ENCODE data around the gene PLXNA2. TPM values are rescaled to one million over a fixed set of nuclear protein-coding genes. Genes with fewer than 3 reads are reported as not detected.

The PLXNA2 gene
- total and polyA plus RNA-seq, 2 donors (not counting 3 experiments of a cell fraction or from before 2014, with no cell fraction given) = 42.6 to 229 TPM

DNA sequence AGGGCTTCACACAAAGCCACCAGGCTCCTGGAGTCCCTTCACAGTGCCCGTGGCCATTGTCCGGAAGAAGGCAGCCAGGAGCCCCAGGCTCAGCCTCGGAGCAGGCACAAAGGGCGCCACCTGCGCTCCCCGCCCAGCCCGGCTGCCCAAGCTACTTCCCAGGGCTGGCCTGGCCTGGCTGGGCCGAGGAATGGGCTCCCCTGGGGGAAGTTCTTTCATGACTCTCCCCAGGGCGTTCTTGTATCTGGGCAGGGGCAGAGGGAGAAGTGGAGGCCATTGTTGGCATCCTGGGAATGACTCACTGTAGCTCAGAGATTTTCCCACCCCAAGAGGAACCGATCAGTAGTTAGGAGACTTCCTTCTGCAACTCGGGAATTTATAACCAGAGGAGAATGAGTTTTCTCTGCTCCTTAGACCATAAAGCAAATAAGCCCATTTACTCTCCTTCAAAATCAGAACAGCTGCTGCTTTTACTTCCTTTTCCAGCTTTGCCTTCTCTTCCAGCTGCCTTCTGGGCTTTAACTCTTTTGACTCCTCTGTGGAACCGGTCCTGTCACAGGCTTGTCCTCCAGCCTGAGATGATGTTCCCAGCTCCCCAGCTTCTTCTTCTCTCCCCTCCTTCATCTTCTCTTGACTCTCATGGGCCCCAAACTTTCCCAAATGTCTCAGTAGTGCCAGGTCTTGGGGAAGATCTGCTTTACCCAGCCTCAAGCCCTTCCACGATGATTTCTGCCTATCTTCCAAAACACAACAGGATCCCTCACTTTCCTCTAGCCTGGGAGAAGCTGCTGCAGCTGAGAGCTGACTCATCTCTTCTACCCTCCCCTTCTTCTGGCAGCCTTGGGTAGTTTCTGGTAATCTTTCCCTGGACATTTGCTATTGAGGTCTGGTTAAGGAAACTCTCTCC, 214.6 kb downstream of the PLXNA2 start:
- dilution Hi-C loops (cut with MboI; ENCODE audit: extremely low pct_ligation_motif_present, low sequenced_read_pairs) (no loop called here), intact Hi-C loops (cut with micrococcal nuclease) (loop anchor here (1.0 to 5.0 kb wide), 2 partner anchors 144 to 213 kb away; partner anchors contain the start of gene PLXNA2)
- H3K9me1 ChIP-seq (replicated peaks; ENCODE audit: control insufficient read depth, extremely low read depth, insufficient read depth, low read length) = no peaks in the 10 kb centered on the region
- no peaks in the 10 kb centered on the region for H4K20me1 ChIP-seq (replicated peaks; ENCODE audit: control insufficient read depth, extremely low read depth, insufficient read depth, low read length)
- DNase-seq (ENCODE audit: low read depth, low spot score) (peak; percentile 86), FAIRE-seq (peak; percentile 90)
- peak overlapping the region; percentile 26 for H3K4me2 ChIP-seq (ENCODE audit: insufficient read depth, low read length)
- peaks cover 32 to 51% of the 10 kb centered on the region in 2 experiments for H3K36me3 ChIP-seq (ENCODE audit: control insufficient read depth in 2 of 2, extremely low read depth in 1 of 2, insufficient read depth in 2 of 2, low read length in 2 of 2)
- H2AFZ ChIP-seq (ENCODE audit: low read depth, low read length) = no peak overlapping the region
- no peaks in the 10 kb centered on the region for H3K27me3 ChIP-seq (ENCODE audit: control insufficient read depth in 2 of 2, insufficient read depth in 2 of 2, low read length in 2 of 2)
- no TSS peak for BruUV-seq (replicated peaks)
- H3K9me3 ChIP-seq (replicated peaks; ENCODE audit: control insufficient read depth, insufficient read depth, low read length) = no peaks in the 10 kb centered on the region
- ChIA-PET CTCF (interaction anchor here (0.6 to 13.9 kb wide), 11 partner anchors 8 to 213 kb away, joined by 3 to 289 read pairs (median 5); partner anchors contain the start of gene PLXNA2), POLR2A (no interaction called here)
- TF ChIP-seq, protein P1, sequence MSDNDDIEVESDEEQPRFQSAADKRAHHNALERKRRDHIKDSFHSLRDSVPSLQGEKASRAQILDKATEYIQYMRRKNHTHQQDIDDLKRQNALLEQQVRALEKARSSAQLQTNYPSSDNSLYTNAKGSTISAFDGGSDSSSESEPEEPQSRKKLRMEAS (IDR thresholded peaks at IDR 0.05; ENCODE audit: insufficient read depth, insufficient read length) = no peak
- peak; percentile 70 for TF ChIP-seq JUN (IDR thresholded peaks at IDR 0.05; ENCODE audit: borderline replicate concordance, insufficient read depth, insufficient read length, low read depth)
- peak; percentile 38 for TF ChIP-seq POLR2AphosphoS5 (IDR thresholded peaks at IDR 0.05; ENCODE audit: insufficient read depth, low read depth, low read length)
- no peak for TF ChIP-seq MYC (IDR thresholded peaks at IDR 0.05; ENCODE audit: low read depth, low read length)
- no peak for TF ChIP-seq GATA2 (IDR thresholded peaks at IDR 0.05; ENCODE audit: insufficient read depth, insufficient read length, low read depth, low read length)
- TF ChIP-seq POLR2A (IDR thresholded peaks at IDR 0.05; ENCODE audit: low read depth, low read length) = no peak
- TF ChIP-seq FOS (IDR thresholded peaks at IDR 0.05; ENCODE audit: borderline replicate concordance, insufficient read depth, low read length) = peak; percentile 45
- no peak for TF ChIP-seq EZH2 (IDR thresholded peaks at IDR 0.05; ENCODE audit: borderline replicate concordance, low read depth, low read length, severe bottlenecking)
- TF ChIP-seq, protein P2, sequence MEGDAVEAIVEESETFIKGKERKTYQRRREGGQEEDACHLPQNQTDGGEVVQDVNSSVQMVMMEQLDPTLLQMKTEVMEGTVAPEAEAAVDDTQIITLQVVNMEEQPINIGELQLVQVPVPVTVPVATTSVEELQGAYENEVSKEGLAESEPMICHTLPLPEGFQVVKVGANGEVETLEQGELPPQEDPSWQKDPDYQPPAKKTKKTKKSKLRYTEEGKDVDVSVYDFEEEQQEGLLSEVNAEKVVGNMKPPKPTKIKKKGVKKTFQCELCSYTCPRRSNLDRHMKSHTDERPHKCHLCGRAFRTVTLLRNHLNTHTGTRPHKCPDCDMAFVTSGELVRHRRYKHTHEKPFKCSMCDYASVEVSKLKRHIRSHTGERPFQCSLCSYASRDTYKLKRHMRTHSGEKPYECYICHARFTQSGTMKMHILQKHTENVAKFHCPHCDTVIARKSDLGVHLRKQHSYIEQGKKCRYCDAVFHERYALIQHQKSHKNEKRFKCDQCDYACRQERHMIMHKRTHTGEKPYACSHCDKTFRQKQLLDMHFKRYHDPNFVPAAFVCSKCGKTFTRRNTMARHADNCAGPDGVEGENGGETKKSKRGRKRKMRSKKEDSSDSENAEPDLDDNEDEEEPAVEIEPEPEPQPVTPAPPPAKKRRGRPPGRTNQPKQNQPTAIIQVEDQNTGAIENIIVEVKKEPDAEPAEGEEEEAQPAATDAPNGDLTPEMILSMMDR (IDR thresholded peaks at IDR 0.05; ENCODE audit: extremely low read depth in 1 of 2, insufficient read depth in 1 of 2, low read depth in 1 of 2, low read length in 2 of 2) = no peak
- H3K9ac ChIP-seq (replicated peaks; ENCODE audit: extremely low read depth, insufficient read depth, low read length) = peak overlapping the region; percentile 56
- no peaks in the 10 kb centered on the region for H3K79me2 ChIP-seq (ENCODE audit: control insufficient read depth, insufficient read depth, low read length)
- H3K4me3 ChIP-seq (replicated peaks in 1 of 3; ENCODE audit: insufficient read depth in 1 of 3, low read depth in 1 of 3, low read length in 3 of 3) = no peak overlapping the region
- H3K27ac ChIP-seq (ENCODE audit: insufficient read depth, low read depth, low read length) = peak overlapping the region; percentile 85
- H3K4me1 ChIP-seq (ENCODE audit: control insufficient read depth, extremely low read depth, insufficient read depth, low read length) = peaks cover 43% of the 10 kb centered on the region
